ENCODE results near the gene SSBP3.

DNA sequence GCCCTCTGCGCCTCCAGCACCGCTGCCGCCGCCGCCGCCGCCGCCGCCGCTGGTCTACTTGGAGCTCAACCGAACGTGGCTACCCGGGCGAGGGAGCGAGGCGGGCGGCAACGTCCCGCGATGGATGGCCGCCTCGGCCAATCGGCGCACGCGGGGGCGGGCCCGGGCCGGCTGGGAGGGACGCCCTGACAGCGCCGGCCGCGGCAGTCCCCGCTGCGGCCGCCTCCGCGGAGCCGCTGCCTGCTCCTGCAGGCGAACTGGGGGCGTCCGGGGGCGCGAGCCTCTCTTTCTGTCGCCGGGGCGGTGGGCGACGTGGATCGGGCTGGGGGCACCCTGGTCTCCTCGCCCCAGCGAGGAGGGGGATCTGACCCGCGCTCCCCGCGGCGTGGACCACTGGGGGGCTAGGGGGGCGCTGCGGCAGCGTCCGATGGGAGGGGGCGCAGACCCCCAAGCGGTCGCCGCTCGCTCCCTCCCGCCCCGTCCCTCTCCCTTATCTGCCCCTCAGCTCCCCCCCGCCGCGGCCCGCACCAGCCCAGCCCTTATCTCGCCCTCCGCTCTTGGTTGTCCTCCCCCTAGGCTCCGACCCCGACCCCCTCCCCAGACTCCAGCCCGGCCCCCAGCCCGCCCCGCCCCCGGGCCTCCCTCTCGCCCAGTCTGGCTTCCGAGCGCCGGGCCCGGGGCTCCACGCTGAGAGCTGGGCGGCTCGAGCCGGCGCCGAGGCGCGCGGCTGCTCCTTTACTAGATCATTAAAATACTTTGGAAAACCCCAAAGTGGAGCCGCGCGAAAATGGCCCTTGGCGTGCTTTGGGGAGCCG lies at the start of gene SSBP3:
- TF ChIP-seq, protein P1, sequence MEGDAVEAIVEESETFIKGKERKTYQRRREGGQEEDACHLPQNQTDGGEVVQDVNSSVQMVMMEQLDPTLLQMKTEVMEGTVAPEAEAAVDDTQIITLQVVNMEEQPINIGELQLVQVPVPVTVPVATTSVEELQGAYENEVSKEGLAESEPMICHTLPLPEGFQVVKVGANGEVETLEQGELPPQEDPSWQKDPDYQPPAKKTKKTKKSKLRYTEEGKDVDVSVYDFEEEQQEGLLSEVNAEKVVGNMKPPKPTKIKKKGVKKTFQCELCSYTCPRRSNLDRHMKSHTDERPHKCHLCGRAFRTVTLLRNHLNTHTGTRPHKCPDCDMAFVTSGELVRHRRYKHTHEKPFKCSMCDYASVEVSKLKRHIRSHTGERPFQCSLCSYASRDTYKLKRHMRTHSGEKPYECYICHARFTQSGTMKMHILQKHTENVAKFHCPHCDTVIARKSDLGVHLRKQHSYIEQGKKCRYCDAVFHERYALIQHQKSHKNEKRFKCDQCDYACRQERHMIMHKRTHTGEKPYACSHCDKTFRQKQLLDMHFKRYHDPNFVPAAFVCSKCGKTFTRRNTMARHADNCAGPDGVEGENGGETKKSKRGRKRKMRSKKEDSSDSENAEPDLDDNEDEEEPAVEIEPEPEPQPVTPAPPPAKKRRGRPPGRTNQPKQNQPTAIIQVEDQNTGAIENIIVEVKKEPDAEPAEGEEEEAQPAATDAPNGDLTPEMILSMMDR (conservative IDR thresholded peaks at IDR 0.05; ENCODE audit: low read length) = peak; percentile 43
- TF ChIP-seq EZH2phosphoT487 (IDR thresholded peaks at IDR 0.05; ENCODE audit: borderline replicate concordance, low read depth, low read length) = no peak
